PC-9 (cell line): Measurements from ENCODE around the gene ADAMTS4. TPM values are rescaled to one million over a fixed set of nuclear protein-coding genes. Genes with fewer than 3 reads are reported as not detected.

Experiments used
- BruUV-seq: library from RNA; stranded (reverse); fragments of 400-500 nt; replicated peaks from 2 replicates; lab custom pipeline; 2021; lab: Mats Ljungman, UMichigan
- CTCF ChIA-PET: fragments of 300-600 bp; sonication (Branson Sonifier 250); formaldehyde crosslinking; loops from one replicate; lab custom pipeline; 2022; ENCODE audit warnings: antibody characterized with exemption; lab: Charles Lee
- POLR2A ChIA-PET: fragments of 300-600 bp; sonication (Branson Sonifier 250); formaldehyde crosslinking; loops from one replicate; lab custom pipeline; 2022; ENCODE audit warnings: antibody characterized with exemption; ENCODE audit not compliant: unreplicated experiment; lab: Charles Lee
- DNase-seq, 2 experiments: peaks; one replicate each; pipeline versions ENCODE4 v3.0.0 to v3.0.0-alpha.2; 2015 to 2022; ENCODE audit warnings: mixed read lengths in 1 of 2
- H2AFZ ChIP-seq: fragments of 200-600 bp; sonication (generic); 2 replicates; pipeline ENCODE4 v1.8.1; 2017; ENCODE audit warnings: antibody characterized with exemption
- H3F3A ChIP-seq: fragments of 200-600 bp; sonication (generic); 2 replicates; pipeline ENCODE4 v1.8.1; 2017; ENCODE audit warnings: antibody characterized with exemption, mild to moderate bottlenecking, low read depth; ENCODE audit not compliant: insufficient read depth
- H3K27ac ChIP-seq: fragments of 200-600 bp; sonication (generic); 2 replicates; pipeline ENCODE4 v1.6.1; 2016; ENCODE audit warnings: mixed run types
- H3K27me3 ChIP-seq: fragments of 200-600 bp; sonication (generic); 2 replicates; pipeline ENCODE4 v1.6.1; 2016; ENCODE audit warnings: low read depth, mixed run types; ENCODE audit not compliant: insufficient read depth
- H3K36me3 ChIP-seq: fragments of 200-600 bp; sonication (generic); 2 replicates; pipeline ENCODE4 v1.6.1; 2016; ENCODE audit warnings: low read depth, mixed run types
- H3K4me1 ChIP-seq: fragments of 200-600 bp; sonication (generic); replicated peaks from 2 replicates; pipeline ENCODE4 v1.6.1; 2016; ENCODE audit warnings: mixed run types; ENCODE audit not compliant: insufficient read depth
- H3K4me2 ChIP-seq: fragments of 200-600 bp; sonication (generic); 2 replicates; pipeline ENCODE4 v1.6.1; 2017; ENCODE audit warnings: mixed run types
- H3K4me3 ChIP-seq: fragments of 200-600 bp; sonication (generic); 2 replicates; pipeline ENCODE4 v1.6.1; 2016; ENCODE audit warnings: mixed run types
- H3K79me2 ChIP-seq: fragments of 200-600 bp; sonication (generic); 2 replicates; pipeline ENCODE4 v1.6.1; 2017; ENCODE audit warnings: low read depth, mixed run types
- H3K9me2 ChIP-seq: fragments of 200-600 bp; sonication (generic); 2 replicates; pipeline ENCODE4 v1.8.1; 2017; ENCODE audit warnings: mild to moderate bottlenecking; ENCODE audit not compliant: insufficient read depth
- H3K9me3 ChIP-seq: fragments of 200-600 bp; sonication (generic); 2 replicates; pipeline ENCODE4 v1.8.1; 2016; ENCODE audit warnings: low read depth; ENCODE audit not compliant: insufficient read depth
- H4K20me1 ChIP-seq: fragments of 200-600 bp; sonication (generic); 2 replicates; pipeline ENCODE4 v1.8.1; 2017; ENCODE audit not compliant: insufficient read depth
- EZH2 ChIP-seq: fragments of 200-600 bp; sonication (generic); IDR thresholded peaks from 2 replicates; pipeline ENCODE4 v1.8.0; 2017; ENCODE audit warnings: antibody characterized with exemption, low read depth
- intact Hi-C: fragments of 100-400 bp; cut with micrococcal nuclease; formaldehyde crosslinking; loops from one replicate; pipeline ENCODE4 v1.10.0; 2022; ENCODE audit not compliant: unreplicated experiment
- total RNA-seq: library from RNA; stranded (reverse); gene quantifications from 2 replicates; pipeline ENCODE4 v1.2.3, GENCODE V29; 2021
- TF ChIP-seq, protein P1 (sequence below): fragments of 200-600 bp; sonication (generic); conservative IDR thresholded peaks from 2 replicates; pipeline ENCODE4 v1.6.1; 2017; ENCODE audit warnings: mixed run types, antibody characterized with exemption, mild to moderate bottlenecking, moderate library complexity

ADAMTS4 gene
- total RNA-seq, 1 experiment from 2014 or later = not detected

DNA sequence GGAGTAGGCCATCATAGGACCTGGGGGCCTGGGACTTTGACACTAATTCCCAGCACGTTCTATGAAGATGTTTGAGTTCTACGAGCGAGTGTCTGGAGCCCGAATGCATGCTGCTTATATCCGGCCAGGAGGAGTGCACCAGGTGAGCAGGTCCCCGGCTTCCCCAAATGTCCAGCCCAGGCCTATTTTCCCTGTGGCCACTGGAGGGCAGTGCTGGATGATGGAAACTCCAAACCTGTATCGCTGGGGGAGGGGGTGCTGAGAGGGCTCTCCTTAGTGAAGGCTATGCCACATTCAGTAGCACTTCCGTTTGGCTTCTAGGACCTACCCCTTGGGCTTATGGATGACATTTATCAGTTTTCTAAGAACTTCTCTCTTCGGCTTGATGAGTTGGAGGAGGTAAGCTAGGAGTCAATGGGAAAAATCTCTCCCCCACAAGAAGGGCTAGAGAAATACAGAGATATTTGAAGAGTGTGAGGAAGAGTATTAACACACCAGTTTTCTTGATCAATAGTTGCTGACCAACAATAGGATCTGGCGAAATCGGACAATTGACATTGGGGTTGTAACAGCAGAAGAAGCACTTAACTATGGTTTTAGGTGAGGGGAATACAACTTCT lies 11.0 kb upstream of the ADAMTS4 start:
- no peaks in the 10 kb centered on the region; the same call in 1 of the 2 replicates for H4K20me1 ChIP-seq
- H3K4me2 ChIP-seq = no peak overlapping the region
- CTCF ChIA-PET = no interaction called here
- peak; percentile 43 to 79 for DNase-seq
- no peaks in the 10 kb centered on the region for H3K9me2 ChIP-seq
- H3K4me1 ChIP-seq = no peaks in the 10 kb centered on the region
- no peaks in the 10 kb centered on the region for H3K9me3 ChIP-seq
- intact Hi-C loops = loop anchor here (5.0 kb wide), 2 partner anchors 172 to 527 kb away; no protein-coding TSS in a partner anchor
- no peak overlapping the region for H2AFZ ChIP-seq
- H3K79me2 ChIP-seq = 0 out of 2 replicates have a peak, but pooled peaks cover 4% of the 10 kb centered on the region
- H3K36me3 ChIP-seq = peaks cover 40% of the 10 kb centered on the region
- H3K27ac ChIP-seq = no peak overlapping the region
- H3K4me3 ChIP-seq = no peak overlapping the region
- peaks cover 10% of the 10 kb centered on the region; the same call in 1 of the 2 replicates for H3F3A ChIP-seq
- no TSS peak for BruUV-seq
- TF ChIP-seq, protein P1, sequence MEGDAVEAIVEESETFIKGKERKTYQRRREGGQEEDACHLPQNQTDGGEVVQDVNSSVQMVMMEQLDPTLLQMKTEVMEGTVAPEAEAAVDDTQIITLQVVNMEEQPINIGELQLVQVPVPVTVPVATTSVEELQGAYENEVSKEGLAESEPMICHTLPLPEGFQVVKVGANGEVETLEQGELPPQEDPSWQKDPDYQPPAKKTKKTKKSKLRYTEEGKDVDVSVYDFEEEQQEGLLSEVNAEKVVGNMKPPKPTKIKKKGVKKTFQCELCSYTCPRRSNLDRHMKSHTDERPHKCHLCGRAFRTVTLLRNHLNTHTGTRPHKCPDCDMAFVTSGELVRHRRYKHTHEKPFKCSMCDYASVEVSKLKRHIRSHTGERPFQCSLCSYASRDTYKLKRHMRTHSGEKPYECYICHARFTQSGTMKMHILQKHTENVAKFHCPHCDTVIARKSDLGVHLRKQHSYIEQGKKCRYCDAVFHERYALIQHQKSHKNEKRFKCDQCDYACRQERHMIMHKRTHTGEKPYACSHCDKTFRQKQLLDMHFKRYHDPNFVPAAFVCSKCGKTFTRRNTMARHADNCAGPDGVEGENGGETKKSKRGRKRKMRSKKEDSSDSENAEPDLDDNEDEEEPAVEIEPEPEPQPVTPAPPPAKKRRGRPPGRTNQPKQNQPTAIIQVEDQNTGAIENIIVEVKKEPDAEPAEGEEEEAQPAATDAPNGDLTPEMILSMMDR = peak; percentile 94
- no peak for TF ChIP-seq EZH2
- POLR2A ChIA-PET = no interaction called here
- no peaks in the 10 kb centered on the region for H3K27me3 ChIP-seq

DNA sequence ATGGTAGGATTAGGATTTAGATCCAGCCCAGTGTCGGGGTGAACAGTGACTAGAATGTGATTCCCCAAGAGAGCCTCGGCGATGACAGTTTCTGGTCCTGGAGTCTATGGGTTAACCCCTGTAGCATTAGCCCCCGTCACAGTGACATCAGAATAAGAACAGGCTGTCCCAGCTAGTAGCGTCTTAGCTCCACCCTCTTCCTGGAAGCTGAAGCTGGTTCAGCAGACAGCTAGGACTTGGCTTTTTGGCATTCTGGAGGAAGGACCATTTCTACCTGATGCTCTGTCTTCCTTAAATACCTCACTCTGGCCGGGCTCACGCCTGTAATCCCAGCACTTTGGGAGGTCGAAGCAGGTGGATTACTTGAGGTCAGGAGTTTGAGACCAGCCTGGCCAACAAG lies 8.3 kb upstream of the ADAMTS4 start:
- Histone ChIP-seq H3K36me3 (peaks cover 39% of the 10 kb centered on the region), H3K9me2 (no peaks in the 10 kb centered on the region), H2AFZ (no peak overlapping the region), H3K4me3 (no peak overlapping the region), H4K20me1 (no peaks in the 10 kb centered on the region; the same call in 1 of the 2 replicates), H3K27ac (no peak overlapping the region), H3K9me3 (no peaks in the 10 kb centered on the region), H3K27me3 (no peaks in the 10 kb centered on the region), H3F3A (peaks cover 18% of the 10 kb centered on the region; the same call in 1 of the 2 replicates), H3K4me2 (no peak overlapping the region), H3K79me2 (peaks cover 29% of the 10 kb centered on the region), H3K4me1 (0 out of 2 replicates have a peak, but pooled peaks cover 6% of the 10 kb centered on the region)
- TF ChIP-seq EZH2 = no peak
- TF ChIP-seq, protein P1 = no peak
- ChIA-PET CTCF (interaction anchor here (0.5 kb wide), 1 partner anchor 31 kb away, joined by 4 read pairs; the partner anchor contains the start of gene NR1I3), POLR2A (interaction anchor here (0.6 kb wide), 1 partner anchor 18 kb away, joined by 5 read pairs; the partner anchor contains the start of gene TOMM40L)
- intact Hi-C loops = no loop called here
- no TSS peak for BruUV-seq
- DNase-seq = no peak

DNA sequence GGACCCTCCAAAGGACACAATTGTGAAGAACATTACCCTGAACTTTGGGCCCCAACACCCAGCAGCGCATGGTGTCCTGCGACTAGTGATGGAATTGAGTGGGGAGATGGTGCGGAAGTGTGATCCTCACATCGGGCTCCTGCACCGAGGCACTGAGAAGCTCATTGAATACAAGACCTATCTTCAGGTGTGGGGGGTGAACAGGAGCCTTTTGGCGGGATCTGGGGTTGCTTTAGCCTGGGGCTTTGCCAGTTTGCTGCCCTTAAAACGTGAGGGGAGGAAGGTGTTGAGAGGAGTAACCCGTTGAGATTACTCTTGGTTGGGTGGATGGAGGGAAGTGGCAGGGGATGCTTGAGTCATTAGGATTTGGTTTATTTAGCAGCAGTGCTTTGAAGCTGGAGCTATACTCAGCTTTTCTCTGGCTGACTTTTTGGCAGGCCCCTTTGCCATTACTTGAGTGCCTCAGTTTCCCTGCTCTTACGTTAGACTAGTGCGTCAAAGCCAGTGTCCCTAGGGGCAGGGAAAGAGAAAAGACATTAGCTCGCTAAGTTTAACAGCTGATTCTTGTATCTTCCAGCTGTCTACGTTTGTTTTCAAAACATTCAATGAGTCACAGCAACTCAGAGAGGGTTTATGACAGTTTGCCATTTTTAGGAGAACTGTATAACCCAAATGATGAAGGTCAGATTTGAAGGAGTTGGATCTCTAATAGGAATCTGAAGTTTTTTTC lies 7.7 kb upstream of the ADAMTS4 start:
- no peak overlapping the region for H3K27ac ChIP-seq
- CTCF ChIA-PET = interaction anchor here (0.5 kb wide), 1 partner anchor 31 kb away, joined by 4 read pairs; the partner anchor contains the start of gene NR1I3
- H3K27me3 ChIP-seq = no peaks in the 10 kb centered on the region
- DNase-seq = no peak
- intact Hi-C loops = no loop called here
- peaks cover 8% of the 10 kb centered on the region for H3K4me1 ChIP-seq
- no TSS peak for BruUV-seq
- H3F3A ChIP-seq = peaks cover 18% of the 10 kb centered on the region; the same call in 1 of the 2 replicates
- peaks cover 29% of the 10 kb centered on the region for H3K79me2 ChIP-seq
- no peaks in the 10 kb centered on the region; the same call in 1 of the 2 replicates for H4K20me1 ChIP-seq
- TF ChIP-seq, protein P1 = no peak
- no peak for TF ChIP-seq EZH2
- no peak overlapping the region for H3K4me2 ChIP-seq
- POLR2A ChIA-PET = interaction anchor here (0.6 kb wide), 1 partner anchor 19 kb away, joined by 5 read pairs; the partner anchor contains the start of gene TOMM40L
- H3K9me3 ChIP-seq = no peaks in the 10 kb centered on the region
- no peak overlapping the region for H2AFZ ChIP-seq
- no peak overlapping the region for H3K4me3 ChIP-seq
- peaks cover 36% of the 10 kb centered on the region for H3K36me3 ChIP-seq
- H3K9me2 ChIP-seq = no peaks in the 10 kb centered on the region
